Ectodermal cell (in vitro differentiated cells): ENCODE data around the gene CRYBA1.
"Not testable (repeated sequence)": the region's sequence is repeated elsewhere in the genome, so short reads cannot be mapped to it uniquely, and the experiment has no call there.

Source experiments
- H3K27ac ChIP-seq: 2 replicates; pipeline ENCODE4 v1.7.0; 2013; ENCODE audit warnings: mild to moderate bottlenecking, low read depth, low read length; ENCODE audit not compliant: insufficient read depth, poor library complexity, severe bottlenecking
- H3K27me3 ChIP-seq: 2 replicates; pipeline ENCODE4 v1.7.0; 2013; ENCODE audit warnings: mild to moderate bottlenecking, low read length; ENCODE audit not compliant: insufficient read depth, control insufficient read depth, poor library complexity, severe bottlenecking
- H3K36me3 ChIP-seq: one replicate; pipeline ENCODE4 v1.7.0; 2013; ENCODE audit warnings: low read length; ENCODE audit not compliant: control insufficient read depth, insufficient read depth
- H3K4me1 ChIP-seq: one replicate; pipeline ENCODE4 v1.7.0; 2013; ENCODE audit warnings: low read length; ENCODE audit not compliant: control insufficient read depth, insufficient read depth
- H3K4me3 ChIP-seq: 2 replicates; pipeline ENCODE4 v1.7.0; 2013; ENCODE audit warnings: low read depth, low read length, control low read depth; ENCODE audit not compliant: insufficient read depth
- H3K9me3 ChIP-seq: 2 replicates; pipeline ENCODE4 v1.7.0; 2013; ENCODE audit warnings: mild to moderate bottlenecking, low read length, moderate library complexity; ENCODE audit not compliant: control insufficient read depth
- WGBS, 2 experiments: methylation state at CpG; one replicate each; pipeline ENCODE4 v1.1.7; 2013; ENCODE audit warnings: missing lambda C conversion rate in 2 of 2; 5-methylcytosine and 5-hydroxymethylcytosine counted together

CRYBA1 gene

DNA sequence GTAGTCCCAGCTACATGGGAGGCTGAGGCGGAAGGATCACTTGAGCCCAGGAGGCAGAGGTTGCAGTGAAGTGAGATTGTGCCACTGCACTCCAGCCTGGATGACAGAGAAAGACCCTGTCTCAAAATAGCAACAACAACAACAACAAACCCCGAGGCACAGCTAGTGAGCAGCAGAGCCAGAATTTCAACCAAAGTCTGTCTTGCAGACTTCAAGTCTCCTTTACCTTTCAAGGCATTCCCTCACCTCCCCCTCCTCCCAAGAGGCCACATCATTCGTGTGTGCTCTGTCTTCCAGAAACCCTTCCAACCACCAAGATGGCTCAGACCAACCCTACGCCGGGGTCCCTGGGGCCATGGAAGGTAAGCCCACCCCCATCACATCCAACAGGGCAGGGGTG is 2.2 kb downstream of the CRYBA1 start:
- peaks cover 9% of the 10 kb centered on the region for H3K4me1 ChIP-seq
- no peaks in the 10 kb centered on the region for H3K27me3 ChIP-seq
- WGBS, 2 experiments: 91 to 94% methylated on average over 5 of the region's 5 CpGs
- no peak overlapping the region for H3K4me3 ChIP-seq
- H3K36me3 ChIP-seq: no peaks in the 10 kb centered on the region
- no peaks in the 10 kb centered on the region for H3K9me3 ChIP-seq
- H3K27ac ChIP-seq: no peak overlapping the region

DNA sequence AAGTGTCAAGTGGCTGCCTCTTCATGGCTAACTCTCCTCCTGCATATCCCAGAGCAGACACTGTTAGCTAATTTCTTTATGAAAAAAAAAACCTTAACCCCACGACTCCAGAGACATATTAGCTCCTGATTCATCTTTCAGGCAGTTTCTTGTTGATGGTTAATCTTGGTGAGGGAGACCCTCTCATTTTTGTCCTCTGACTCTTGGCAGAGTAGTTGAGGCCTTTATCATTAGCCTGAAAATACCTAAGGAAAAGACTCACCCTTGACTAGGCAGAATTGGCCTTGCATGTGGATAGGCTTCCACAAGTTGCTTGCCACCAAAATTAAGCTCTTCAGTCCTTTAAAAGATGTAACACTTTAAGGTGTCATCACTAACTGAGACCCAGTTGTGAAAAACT is 4.0 kb downstream of the CRYBA1 start:
- H3K27me3 ChIP-seq: no peaks in the 10 kb centered on the region
- H3K27ac ChIP-seq: no peak overlapping the region
- H3K9me3 ChIP-seq: no peaks in the 10 kb centered on the region
- H3K36me3 ChIP-seq: no peaks in the 10 kb centered on the region
- no peak overlapping the region for H3K4me3 ChIP-seq
- WGBS, 2 experiments: 92% methylated on average over 1 of the region's 1 CpG; no CpG with 5 or more reads in 1 of the 2 experiments
- peaks cover 9% of the 10 kb centered on the region for H3K4me1 ChIP-seq

DNA sequence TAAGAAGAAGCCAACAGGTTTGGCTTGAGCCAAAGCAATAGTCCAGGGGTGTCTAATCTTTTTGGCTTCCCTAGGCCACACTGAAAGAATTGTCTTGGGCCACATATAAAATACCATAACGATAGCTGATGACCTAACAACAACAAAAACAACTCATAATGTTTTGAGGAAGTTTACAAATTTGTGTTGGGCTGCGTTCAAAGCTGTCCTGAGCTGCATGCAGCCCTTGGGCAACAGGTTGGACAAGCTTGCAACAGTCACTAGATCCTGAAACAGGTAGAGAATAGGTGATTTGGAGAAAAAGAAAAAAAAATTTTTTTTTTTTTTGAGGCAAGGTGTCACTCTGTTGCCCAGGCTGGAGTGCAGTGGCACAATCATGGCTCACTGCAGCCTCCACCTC is 4.5 kb downstream of the CRYBA1 start:
- no peaks in the 10 kb centered on the region for H3K27me3 ChIP-seq
- H3K9me3 ChIP-seq: no peaks in the 10 kb centered on the region
- H3K4me1 ChIP-seq: peaks cover 9% of the 10 kb centered on the region
- no peak overlapping the region for H3K4me3 ChIP-seq
- H3K36me3 ChIP-seq: no peaks in the 10 kb centered on the region
- WGBS, 2 experiments: 86 to 97% methylated on average over 2 of the region's 2 CpGs
- no peak overlapping the region for H3K27ac ChIP-seq

DNA sequence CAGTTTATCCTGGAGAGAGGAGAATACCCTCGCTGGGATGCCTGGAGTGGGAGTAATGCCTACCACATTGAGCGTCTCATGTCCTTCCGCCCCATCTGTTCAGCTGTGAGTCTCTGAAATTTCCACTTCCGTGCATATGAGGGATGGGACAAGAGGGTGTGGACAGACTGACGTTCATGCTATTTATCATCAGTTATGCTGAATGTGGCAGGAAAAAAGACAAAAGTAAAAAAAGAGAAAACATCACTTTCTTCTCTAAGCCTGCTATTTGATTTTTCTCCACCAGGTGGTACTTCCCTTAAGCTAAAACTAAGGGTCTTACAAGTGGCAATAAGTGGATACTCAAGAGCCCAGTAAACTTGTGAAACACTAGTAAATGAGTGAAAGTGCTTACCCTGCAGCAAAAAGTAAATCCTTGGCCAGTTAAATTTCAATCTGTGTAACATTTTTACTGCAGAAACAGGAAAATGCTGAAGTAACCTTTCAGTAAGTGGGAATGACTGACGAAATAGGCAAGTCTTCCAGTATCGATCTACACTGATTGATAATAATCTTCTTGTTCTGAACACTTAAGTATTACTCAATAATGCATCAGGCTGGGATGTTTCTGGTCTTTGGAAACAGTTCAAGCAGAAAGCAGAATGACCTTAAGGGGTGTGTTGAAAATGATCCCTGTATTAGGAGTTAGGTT is 5.6 kb downstream of the CRYBA1 start:
- no peak overlapping the region for H3K27ac ChIP-seq
- 90% methylated on average over 7 of the region's 7 CpGs for WGBS, 2 experiments
- no peaks in the 10 kb centered on the region for H3K4me1 ChIP-seq
- H3K27me3 ChIP-seq: no peaks in the 10 kb centered on the region
- no peak overlapping the region for H3K4me3 ChIP-seq
- no peaks in the 10 kb centered on the region for H3K36me3 ChIP-seq
- H3K9me3 ChIP-seq: no peaks in the 10 kb centered on the region

DNA sequence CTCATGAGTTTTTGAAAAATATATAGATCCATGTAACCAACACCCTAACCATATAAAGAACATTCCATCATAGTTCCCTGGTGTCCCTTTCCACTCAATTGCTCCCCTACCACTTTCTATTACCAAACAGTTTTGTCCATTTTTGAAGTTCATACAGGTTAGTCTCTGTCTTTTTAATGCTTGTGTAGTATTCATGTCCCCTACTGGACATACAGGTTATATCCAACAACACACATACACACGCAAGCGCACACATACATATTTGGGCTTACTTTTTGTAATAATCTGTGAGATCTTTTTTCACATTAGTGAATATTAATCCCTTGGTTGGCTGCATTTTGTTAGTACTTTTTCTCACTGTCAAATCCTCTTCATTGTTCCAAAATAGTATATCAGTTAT is 6.4 kb downstream of the CRYBA1 start:
- Histone ChIP-seq H3K27ac (no peak overlapping the region), H3K4me3 (no peak overlapping the region), H3K36me3 (peaks cover 3% of the 10 kb centered on the region), H3K27me3 (no peaks in the 10 kb centered on the region), H3K4me1 (no peaks in the 10 kb centered on the region), H3K9me3 (no peaks in the 10 kb centered on the region)
- 100% methylated on average over 2 of the region's 2 CpGs; no CpG with 5 or more reads in 1 of the 2 experiments for WGBS, 2 experiments

DNA sequence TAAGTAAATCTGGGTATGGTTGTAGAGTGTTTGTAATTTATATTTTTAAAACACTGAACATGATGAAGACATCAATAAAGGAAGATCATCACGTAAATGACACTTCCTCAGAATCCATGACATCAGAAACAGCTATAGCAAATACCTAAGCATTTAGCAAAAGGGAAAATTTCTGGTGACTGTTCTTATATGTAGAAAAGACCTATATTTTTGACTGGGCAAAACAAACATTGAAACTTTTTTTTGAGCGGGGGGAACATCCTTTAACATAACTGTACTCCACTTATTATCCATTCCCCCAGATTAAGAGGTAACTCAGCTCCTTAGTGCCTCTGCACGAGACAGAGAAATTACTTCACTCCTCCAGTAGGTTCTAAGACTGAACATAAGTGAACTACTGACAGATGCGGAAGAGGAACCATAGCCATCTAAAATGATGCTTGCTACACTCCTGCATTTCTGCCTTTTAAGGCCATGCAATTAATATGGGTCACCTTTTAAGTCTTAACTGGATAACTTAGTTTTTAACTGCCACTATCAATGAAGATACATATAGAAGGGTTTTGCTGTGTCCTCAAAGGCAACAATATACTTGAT is 9.4 kb downstream of the CRYBA1 start:
- no peak overlapping the region for H3K27ac ChIP-seq
- H3K9me3 ChIP-seq: no peaks in the 10 kb centered on the region
- H3K4me1 ChIP-seq: no peaks in the 10 kb centered on the region
- 81 to 85% methylated on average over 3 to 4 of the region's 4 CpGs for WGBS, 2 experiments
- H3K36me3 ChIP-seq: peaks cover 13% of the 10 kb centered on the region
- no peak overlapping the region for H3K4me3 ChIP-seq
- no peaks in the 10 kb centered on the region for H3K27me3 ChIP-seq

DNA sequence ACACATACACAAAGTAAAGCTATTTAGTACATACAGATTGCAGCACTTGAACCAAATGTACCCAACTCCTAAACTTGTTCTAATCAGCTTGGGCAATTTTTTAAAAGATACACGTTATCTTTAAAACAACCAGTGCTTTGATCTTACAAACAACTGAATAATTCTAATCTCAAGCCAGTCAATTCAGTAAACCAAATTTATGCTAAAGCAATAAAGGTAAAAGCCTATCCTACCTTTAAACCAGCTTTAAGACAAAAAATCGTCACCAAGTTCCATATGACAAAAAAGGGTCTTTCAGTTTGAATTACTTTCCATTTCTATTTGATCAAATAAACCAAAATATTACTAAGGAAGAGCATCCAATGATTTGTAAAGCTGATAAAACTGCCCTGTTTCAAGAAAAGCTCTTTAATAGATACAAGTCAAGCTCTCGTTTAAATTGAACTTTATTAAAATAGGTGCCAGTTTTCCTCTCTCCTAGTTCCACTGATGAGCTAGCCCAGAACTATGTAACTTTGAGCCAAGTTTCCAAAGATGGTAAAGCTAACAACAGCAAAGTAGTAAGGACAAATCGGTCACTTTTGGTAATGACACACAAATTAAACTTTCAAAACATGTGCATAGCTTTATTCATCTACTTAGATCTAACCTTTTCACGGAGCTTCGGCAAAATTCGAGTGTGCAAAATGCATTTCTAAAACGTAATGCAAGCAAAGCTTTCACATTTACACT is 10.2 kb downstream of the CRYBA1 start:
- 93 to 95% methylated on average over 8 of the region's 8 CpGs for WGBS, 2 experiments
- Histone ChIP-seq H3K9me3 (no peaks in the 10 kb centered on the region), H3K36me3 (peaks cover 13% of the 10 kb centered on the region), H3K4me1 (no peaks in the 10 kb centered on the region), H3K27ac (no peak overlapping the region), H3K4me3 (no peak overlapping the region), H3K27me3 (no peaks in the 10 kb centered on the region)

DNA sequence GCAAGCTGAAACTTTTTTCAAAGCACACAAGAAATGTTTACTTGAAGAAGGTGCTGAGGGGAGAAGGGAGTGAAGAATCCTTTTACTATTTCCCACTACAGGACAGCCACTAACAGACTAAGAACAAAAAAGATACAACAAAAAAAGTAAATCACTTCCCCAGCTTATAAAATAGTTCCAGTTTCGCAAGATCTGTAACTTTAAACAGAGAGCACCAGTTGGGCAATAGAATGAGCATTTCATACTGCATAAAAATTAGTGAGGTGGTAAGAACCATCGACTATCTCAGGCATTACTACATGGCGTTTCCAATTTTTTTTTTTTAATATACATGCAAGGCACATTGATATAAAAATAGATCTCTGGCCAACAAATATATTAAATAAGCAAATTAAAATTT is 11.1 kb downstream of the CRYBA1 start:
- WGBS, 2 experiments: 93 to 100% methylated on average over 1 to 3 of the region's 3 CpGs
- H3K4me3 ChIP-seq: no peak overlapping the region
- H3K27ac ChIP-seq: no peak overlapping the region

DNA sequence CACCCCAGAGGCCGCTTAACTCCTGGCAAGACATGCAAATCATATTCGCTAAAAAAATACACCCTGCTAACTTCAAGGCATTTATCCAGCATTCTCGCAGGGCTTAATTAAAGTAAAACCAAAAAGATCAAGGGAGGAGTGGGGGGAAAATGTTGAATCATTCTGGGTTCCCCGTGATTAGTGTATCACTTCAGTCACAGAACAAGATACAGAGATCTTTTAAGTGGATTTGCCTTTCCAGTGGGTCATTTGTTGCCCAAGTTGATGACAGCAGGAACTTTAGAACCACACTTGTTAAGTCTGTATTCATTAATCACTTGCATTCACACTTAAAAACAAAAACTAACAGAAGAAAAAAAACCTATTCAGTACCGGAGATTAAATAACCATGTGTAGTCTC is 17.3 kb downstream of the CRYBA1 start:
- Histone ChIP-seq H3K9me3 (no peaks in the 10 kb centered on the region), H3K4me3 (no peak overlapping the region), H3K4me1 (no peaks in the 10 kb centered on the region), H3K27me3 (no peaks in the 10 kb centered on the region), H3K27ac (no peak overlapping the region), H3K36me3 (peaks cover 36% of the 10 kb centered on the region)
- WGBS, 2 experiments: 94 to 96% methylated on average over 4 of the region's 5 CpGs

More for the DNA sequence above, 11.1 kb downstream of the CRYBA1 start:
- peaks cover 19% of the 10 kb centered on the region for H3K36me3 ChIP-seq
- H3K4me1 ChIP-seq: no peaks in the 10 kb centered on the region
- no peaks in the 10 kb centered on the region for H3K9me3 ChIP-seq
- no peaks in the 10 kb centered on the region for H3K27me3 ChIP-seq

DNA sequence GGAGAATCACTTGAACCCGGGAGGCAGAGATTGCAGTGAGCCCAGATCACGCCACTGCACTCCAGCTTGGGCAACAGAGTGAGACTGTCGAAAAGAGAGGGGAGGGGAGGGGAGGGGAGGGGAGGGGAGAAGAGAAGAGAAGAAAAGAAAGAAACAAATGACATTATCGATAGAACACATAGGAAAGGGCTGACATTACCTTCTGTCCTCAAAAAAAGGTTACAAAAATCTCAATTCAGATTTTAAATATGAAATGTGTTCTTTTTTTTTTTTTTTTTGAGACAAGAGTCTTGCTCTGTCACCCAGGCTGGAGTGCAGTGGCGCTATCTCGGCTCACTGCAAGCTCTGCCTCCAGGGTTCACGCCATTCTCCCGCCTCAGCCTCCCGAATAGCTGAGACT is 25.3 kb downstream of the CRYBA1 start:
- H3K4me1 ChIP-seq, H3K9me3 ChIP-seq, H3K4me3 ChIP-seq, H3K27me3 ChIP-seq, H3K27ac ChIP-seq: not testable (repeated sequence)
- H3K36me3 ChIP-seq: peaks cover 24% of the 10 kb centered on the region
- 95% methylated on average over 7 to 8 of the region's 9 CpGs for WGBS, 2 experiments
